Muscle layer of colon (tissue), 2 donors: Measurements from ENCODE around the gene PLIN4.

Experiments
- H3K27ac ChIP-seq: one replicate; pipeline ENCODE4 v1.7.0; 2013; ENCODE audit warnings: low read depth, mild to moderate bottlenecking, low read length, moderate library complexity
- H3K27me3 ChIP-seq, 2 donors: one replicate each; pipeline ENCODE4 v1.7.0; 2013; ENCODE audit warnings: low read length in 2 of 2, mild to moderate bottlenecking in 2 of 2; ENCODE audit not compliant: insufficient read depth in 2 of 2, control insufficient read depth in 1 of 2
- H3K36me3 ChIP-seq: one replicate; pipeline ENCODE4 v1.7.0; 2013; ENCODE audit warnings: mild to moderate bottlenecking, low read length; ENCODE audit not compliant: insufficient read depth
- H3K4me1 ChIP-seq: one replicate; pipeline ENCODE4 v1.7.0; 2013; ENCODE audit warnings: mild to moderate bottlenecking, low read length; ENCODE audit not compliant: insufficient read depth
- H3K4me3 ChIP-seq, 2 donors: one replicate each; pipeline ENCODE4 v1.7.0; 2013; ENCODE audit warnings: low read length in 2 of 2, low read depth in 1 of 2, mild to moderate bottlenecking in 1 of 2, moderate library complexity in 1 of 2
- H3K9ac ChIP-seq: one replicate; pipeline ENCODE4 v1.7.0; 2013; ENCODE audit warnings: low read length
- H3K9me3 ChIP-seq: one replicate; pipeline ENCODE4 v1.7.0; 2013; ENCODE audit warnings: mild to moderate bottlenecking, low read length
- donor health status: abdominal sarcoma.
- donor health status: Adenocarcinoma of cecum.

PLIN4 gene

GRCh38 chr19:4522291-4523002, 4.2 kb upstream of the PLIN4 start:
- Histone ChIP-seq H3K4me3 (no peak overlapping the region), H3K9me3 (no peaks in the 10 kb centered on the region), H3K9ac (no peak overlapping the region), H3K4me1 (peaks cover 28% of the 10 kb centered on the region), H3K36me3 (no peaks in the 10 kb centered on the region), H3K27ac (no peak overlapping the region), H3K27me3 (no peaks in the 10 kb centered on the region)

- Histone ChIP-seq H3K4me1 (peaks cover 28% of the 10 kb centered on the region), H3K4me3 (no peak overlapping the region), H3K9ac (no peak overlapping the region)
These were observed 3.6 kb upstream of the PLIN4 start for GRCh38 chr19:4521888-4522242.

GRCh38 chr19:4521170-4521887, 3.0 kb upstream of the PLIN4 start:
- Histone ChIP-seq H3K4me3 (no peak overlapping the region), H3K27me3 (no peaks in the 10 kb centered on the region), H3K4me1 (peaks cover 30% of the 10 kb centered on the region), H3K27ac (no peak overlapping the region), H3K9ac (no peak overlapping the region), H3K36me3 (peaks cover 1% of the 10 kb centered on the region), H3K9me3 (no peaks in the 10 kb centered on the region)

More at GRCh38 chr19:4521888-4522242, 3.6 kb upstream of the PLIN4 start:
- no peak overlapping the region for H3K27ac ChIP-seq
- H3K27me3 ChIP-seq, result no peaks in the 10 kb centered on the region
- H3K9me3 ChIP-seq, result no peaks in the 10 kb centered on the region
- no peaks in the 10 kb centered on the region for H3K36me3 ChIP-seq

- peak overlapping the region in 1 of 2 donors; percentile 73 for H3K4me3 ChIP-seq
- no peaks in the 10 kb centered on the region for H3K9me3 ChIP-seq
- H3K27ac ChIP-seq, result peak overlapping the region; percentile 92
- H3K36me3 ChIP-seq, result peaks cover 13% of the 10 kb centered on the region
- H3K9ac ChIP-seq, result peak overlapping the region; percentile 74
- H3K4me1 ChIP-seq, result peaks cover 34% of the 10 kb centered on the region
- no peaks in the 10 kb centered on the region for H3K27me3 ChIP-seq
These were observed 1.4 kb upstream of the PLIN4 start for GRCh38 chr19:4519521-4520277.

GRCh38 chr19:4519172-4519496, 848 bp upstream of the PLIN4 start:
- H3K27ac ChIP-seq, result peak overlapping the region; percentile 92
- peaks cover 35% of the 10 kb centered on the region for H3K4me1 ChIP-seq
- peak overlapping the region; percentile 44 to 73 for H3K4me3 ChIP-seq

GRCh38 chr19:4517451-4518057, 732 bp downstream of the PLIN4 start:
- peaks cover 31% of the 10 kb centered on the region for H3K36me3 ChIP-seq
- peak overlapping the region; percentile 81 to 83 for H3K4me3 ChIP-seq
- H3K9ac ChIP-seq, result peak overlapping the region; percentile 84
- no peaks in the 10 kb centered on the region for H3K9me3 ChIP-seq
- peaks cover 36% of the 10 kb centered on the region for H3K4me1 ChIP-seq
- H3K27ac ChIP-seq, result peak overlapping the region; percentile 92
- no peaks in the 10 kb centered on the region for H3K27me3 ChIP-seq

More at GRCh38 chr19:4519172-4519496, 848 bp upstream of the PLIN4 start:
- peaks cover 15% of the 10 kb centered on the region for H3K36me3 ChIP-seq
- H3K9ac ChIP-seq, result peak overlapping the region; percentile 74
- no peaks in the 10 kb centered on the region for H3K27me3 ChIP-seq
- H3K9me3 ChIP-seq, result no peaks in the 10 kb centered on the region

GRCh38 chr19:4516939-4517300, 1.4 kb downstream of the PLIN4 start:
- no peaks in the 10 kb centered on the region for H3K27me3 ChIP-seq
- peak overlapping the region; percentile 84 for H3K9ac ChIP-seq
- no peaks in the 10 kb centered on the region for H3K9me3 ChIP-seq
- H3K4me3 ChIP-seq, result peak overlapping the region; percentile 81 to 83
- H3K36me3 ChIP-seq, result peaks cover 37% of the 10 kb centered on the region
- H3K27ac ChIP-seq, result peak overlapping the region; percentile 92
- H3K4me1 ChIP-seq, result peaks cover 36% of the 10 kb centered on the region

- Histone ChIP-seq H3K36me3 (peaks cover 42% of the 10 kb centered on the region), H3K27me3 (no peaks in the 10 kb centered on the region), H3K27ac (peak overlapping the region; percentile 92), H3K4me3 (peak overlapping the region in 1 of 2 donors; percentile 81), H3K4me1 (peaks cover 35% of the 10 kb centered on the region), H3K9me3 (no peaks in the 10 kb centered on the region), H3K9ac (no peak overlapping the region)
These were observed 1.9 kb downstream of the PLIN4 start for GRCh38 chr19:4516199-4516938.

- Histone ChIP-seq H3K36me3 (peaks cover 44% of the 10 kb centered on the region), H3K27ac (no peak overlapping the region), H3K9ac (no peak overlapping the region), H3K4me3 (no peak overlapping the region), H3K27me3 (no peaks in the 10 kb centered on the region), H3K9me3 (no peaks in the 10 kb centered on the region), H3K4me1 (peaks cover 30% of the 10 kb centered on the region)
These were observed 2.6 kb downstream of the PLIN4 start for GRCh38 chr19:4515732-4516131.

- no peak overlapping the region for H3K9ac ChIP-seq
- H3K9me3 ChIP-seq, result no peaks in the 10 kb centered on the region
- H3K36me3 ChIP-seq, result peaks cover 44% of the 10 kb centered on the region
- H3K27me3 ChIP-seq, result no peaks in the 10 kb centered on the region
- H3K27ac ChIP-seq, result no peak overlapping the region
- peaks cover 19% of the 10 kb centered on the region for H3K4me1 ChIP-seq
- no peak overlapping the region for H3K4me3 ChIP-seq
These were observed 5.0 kb downstream of the PLIN4 start for GRCh38 chr19:4513248-4513647.

GRCh38 chr19:4512070-4512469, 6.2 kb downstream of the PLIN4 start:
- no peak overlapping the region for H3K9ac ChIP-seq
- H3K9me3 ChIP-seq, result no peaks in the 10 kb centered on the region
- peaks cover 26% of the 10 kb centered on the region for H3K4me1 ChIP-seq
- no peaks in the 10 kb centered on the region for H3K27me3 ChIP-seq
- no peak overlapping the region for H3K27ac ChIP-seq
- H3K36me3 ChIP-seq, result peaks cover 53% of the 10 kb centered on the region
- H3K4me3 ChIP-seq, result no peak overlapping the region
